ENCODE results near the gene BICDL1. TPM values are rescaled to one million over a fixed set of nuclear protein-coding genes. Genes with fewer than 3 reads are reported as not detected.

Gene BICDL1
- total and polyA plus RNA-seq, 3 donors from 2014 or later = 41.4 to 131 (median 78.3) TPM

DNA sequence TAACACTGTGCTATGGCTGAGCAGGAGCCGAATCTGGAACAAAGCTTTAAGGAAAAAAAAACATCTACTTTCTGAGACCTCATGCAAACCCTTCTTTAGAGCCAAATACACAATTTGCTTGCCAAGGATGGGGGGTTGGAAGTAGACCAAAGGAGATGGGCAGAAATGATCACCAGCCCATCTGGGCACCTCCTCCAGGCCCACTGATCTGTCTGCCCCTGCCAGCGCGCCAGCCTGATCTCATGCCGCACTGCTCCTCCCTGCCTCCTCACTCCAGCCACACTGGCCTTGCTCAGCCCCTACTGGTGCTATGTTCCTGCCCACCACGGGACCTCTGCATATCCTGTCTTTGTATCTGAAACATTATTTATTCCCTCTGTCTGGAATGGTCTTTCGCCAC is 152.3 kb downstream of the BICDL1 start:
- no peak overlapping the region for H3K4me3 ChIP-seq
- H3K36me3 ChIP-seq (ENCODE audit: low read depth, missing control alignments) = no peaks in the 10 kb centered on the region
- H3K27me3 ChIP-seq = no peaks in the 10 kb centered on the region

GRCh38 chr12:120142231-120142877 is 153.3 kb downstream of the BICDL1 start:
- intact Hi-C loops (cut with DNase I; ENCODE audit: low total_unique reads) = no loop called here

More for the DNA sequence above, 152.3 kb downstream of the BICDL1 start:
- Histone ChIP-seq H3K9me3 (no peaks in the 10 kb centered on the region), H3K4me1 (no peaks in the 10 kb centered on the region), H3K27ac (no peak overlapping the region)
- intact Hi-C loops (cut with DNase I; ENCODE audit: low total_unique reads) = no loop called here
- TF ChIP-seq POLR2A (IDR thresholded peaks at IDR 0.05) = no peak
- TF ChIP-seq CTCF (IDR thresholded peaks at IDR 0.05) = no peak
- 87 to 94% methylated on average over 6 of the region's 6 CpGs for WGBS, 2 donors
- no peak for DNase-seq

More at GRCh38 chr12:120142231-120142877, 153.3 kb downstream of the BICDL1 start:
- 89 to 90% methylated on average over 13 to 14 of the region's 14 CpGs for WGBS, 2 donors
- no peak overlapping the region for H3K27ac ChIP-seq
- H3K4me3 ChIP-seq = no peak overlapping the region
- DNase-seq = no peak
- no peaks in the 10 kb centered on the region for H3K27me3 ChIP-seq
- H3K4me1 ChIP-seq = no peaks in the 10 kb centered on the region
- H3K36me3 ChIP-seq (ENCODE audit: low read depth, missing control alignments) = no peaks in the 10 kb centered on the region
- H3K9me3 ChIP-seq = no peaks in the 10 kb centered on the region
- TF ChIP-seq POLR2A (IDR thresholded peaks at IDR 0.05) (no peak), CTCF (IDR thresholded peaks at IDR 0.05) (no peak)

Small RNA genes within 50 kb of the gene (small RNA-seq; reads per million reads assigned to genes)
- 0 reads per million in 2 donors for gene AC004812.1

Other genes with a start within 250 kb of the BICDL1 start
- gene CIT, start 111.9 kb upstream of the BICDL1 start, total RNA-seq = 10 to 100 TPM; 14.6 to 30.0 TPM
- 20.0 TPM for gene CIT, start 111.9 kb upstream of the BICDL1 start, polyA plus RNA-seq (ENCODE audit: insufficient read depth, low read depth, low replicate concordance)
- gene RAB35, start 127.5 kb downstream of the BICDL1 start, total RNA-seq = 10 to 100 TPM; 21.1 to 27.4 TPM
- gene RAB35, start 127.5 kb downstream of the BICDL1 start, polyA plus RNA-seq (ENCODE audit: insufficient read depth, low read depth, low replicate concordance) = 24.4 TPM
- gene GCN1, start 205.5 kb downstream of the BICDL1 start, total RNA-seq = 100 to 1,000 TPM; 104 to 164 TPM
- gene GCN1, start 205.5 kb downstream of the BICDL1 start, polyA plus RNA-seq (ENCODE audit: insufficient read depth, low read depth, low replicate concordance) = 66.3 TPM
- 1,000 to 10,000 TPM in 1 of 2 donors, 100 to 1,000 TPM in 1; 733 to 1,607 TPM for gene RPLP0, start 211.9 kb downstream of the BICDL1 start, total RNA-seq
- 1,137 TPM for gene RPLP0, start 211.9 kb downstream of the BICDL1 start, polyA plus RNA-seq (ENCODE audit: insufficient read depth, low read depth, low replicate concordance)

Data from testis (tissue), 3 donors.